Liver (tissue), 9 donors: ENCODE measurements around the gene PACRGL. TPM values are rescaled to one million over a fixed set of nuclear protein-coding genes. Genes with fewer than 3 reads are reported as not detected.

ENCODE experiments used
- DNase-seq: peaks from one replicate; pipeline ENCODE4 v3.0.0-alpha.2; 2017; ENCODE audit warnings: low spot score
- H3K27ac ChIP-seq, 2 donors: one replicate each; pipeline ENCODE4 v1.7.0; 2013; ENCODE audit warnings: inconsistent platforms in 2 of 2, low read length in 2 of 2, control low read depth in 1 of 2, low read depth in 1 of 2, mild to moderate bottlenecking in 1 of 2
- H3K27me3 ChIP-seq, 4 donors: one replicate each; pipeline versions ENCODE4 v1.6.1 to v1.7.0; 2013; ENCODE audit warnings: low read length in 3 of 4, inconsistent platforms in 1 of 4, mild to moderate bottlenecking in 1 of 4, moderate library complexity in 1 of 4; ENCODE audit not compliant: control insufficient read depth in 4 of 4, insufficient read depth in 4 of 4
- H3K36me3 ChIP-seq, 4 donors: one replicate each; pipeline versions ENCODE4 v1.6.1 to v1.7.0; 2013; ENCODE audit warnings: low read length in 3 of 4, mild to moderate bottlenecking in 3 of 4, low read depth in 1 of 4, moderate library complexity in 1 of 4; ENCODE audit not compliant: control insufficient read depth in 4 of 4, insufficient read depth in 3 of 4
- H3K4me1 ChIP-seq, 4 donors: one replicate each; pipeline versions ENCODE4 v1.6.1 to v1.7.0; 2013; ENCODE audit warnings: low read length in 3 of 4, mild to moderate bottlenecking in 3 of 4, moderate library complexity in 1 of 4; ENCODE audit not compliant: control insufficient read depth in 4 of 4, insufficient read depth in 4 of 4
- H3K4me3 ChIP-seq, 3 donors: one replicate each; pipeline versions ENCODE4 v1.6.1 to v1.7.0; 2013; ENCODE audit warnings: low read length in 3 of 3, control low read depth in 1 of 3, low read depth in 1 of 3, mild to moderate bottlenecking in 1 of 3
- H3K9ac ChIP-seq, 2 donors: one replicate each; pipeline ENCODE4 v1.7.0; 2013; ENCODE audit warnings: low read length in 2 of 2, mild to moderate bottlenecking in 2 of 2, moderate library complexity in 2 of 2, control low read depth in 1 of 2, low read depth in 1 of 2
- H3K9me3 ChIP-seq, 4 donors: one replicate each; pipeline versions ENCODE4 v1.6.1 to v1.7.0; 2013; ENCODE audit warnings: low read length in 3 of 4; ENCODE audit not compliant: control insufficient read depth in 4 of 4
- ATF3 ChIP-seq: IDR thresholded peaks from 2 replicates; pipeline ENCODE4 v1.6.1; 2016; ENCODE audit warnings: antibody characterized with exemption
- CTCF ChIP-seq: fragments of 150-350 bp; IDR thresholded peaks from 2 replicates; pipeline ENCODE4 v1.5.1; 2017; ENCODE audit warnings: improper control_type of control experiment, low read depth, low read length; ENCODE audit not compliant: missing input control
- EGR1 ChIP-seq, 2 donors: IDR thresholded peaks; 2 replicates each; pipeline ENCODE4 v1.6.1; 2016 to 2018; ENCODE audit warnings: antibody characterized with exemption in 2 of 2, low read depth in 2 of 2
- FOXA1 ChIP-seq: IDR thresholded peaks from 2 replicates; pipeline ENCODE4 v1.6.1; 2016; ENCODE audit warnings: antibody characterized with exemption
- FOXA2 ChIP-seq: IDR thresholded peaks from 2 replicates; pipeline ENCODE4 v1.6.1; 2016; ENCODE audit warnings: antibody characterized with exemption
- GABPA ChIP-seq, 2 donors: IDR thresholded peaks in 1 of 2; conservative IDR thresholded peaks in 1 of 2; 2 replicates each; pipeline ENCODE4 v1.6.1; 2016; ENCODE audit warnings: antibody characterized with exemption in 2 of 2, mild to moderate bottlenecking in 1 of 2, moderate library complexity in 1 of 2
- HNF4A ChIP-seq, 2 donors: conservative IDR thresholded peaks; 2 replicates each; pipeline ENCODE4 v1.6.1; 2016; ENCODE audit warnings: antibody characterized with exemption in 2 of 2, mild to moderate bottlenecking in 2 of 2
- HNF4G ChIP-seq: IDR thresholded peaks from 2 replicates; pipeline ENCODE4 v1.6.1; 2016; ENCODE audit warnings: antibody characterized with exemption
- JUND ChIP-seq, 2 donors: IDR thresholded peaks; 2 replicates each; pipeline ENCODE4 v1.6.1; 2016; ENCODE audit warnings: antibody characterized with exemption in 2 of 2
- MAX ChIP-seq: IDR thresholded peaks from 2 replicates; pipeline ENCODE4 v1.6.1; 2016; ENCODE audit warnings: antibody characterized with exemption
- NR2F2 ChIP-seq: IDR thresholded peaks from 2 replicates; pipeline ENCODE4 v1.6.1; 2016; ENCODE audit warnings: antibody characterized with exemption
- RAD21 ChIP-seq, 2 donors: IDR thresholded peaks; 2 replicates each; pipeline ENCODE4 v1.6.1; 2016; ENCODE audit warnings: antibody characterized with exemption in 2 of 2, mild to moderate bottlenecking in 2 of 2
- REST ChIP-seq: IDR thresholded peaks from 2 replicates; pipeline ENCODE4 v1.6.1; 2016; ENCODE audit warnings: antibody characterized with exemption, mild to moderate bottlenecking
- RXRA ChIP-seq, 2 donors: IDR thresholded peaks; 2 replicates each; pipeline ENCODE4 v1.6.1; 2017 to 2018; ENCODE audit warnings: antibody characterized with exemption in 2 of 2, mild to moderate bottlenecking in 1 of 2
- SP1 ChIP-seq: IDR thresholded peaks from 2 replicates; pipeline ENCODE4 v1.6.1; 2018; ENCODE audit warnings: antibody characterized with exemption, mild to moderate bottlenecking
- TAF1 ChIP-seq: conservative IDR thresholded peaks from 2 replicates; pipeline ENCODE4 v1.6.1; 2016; ENCODE audit warnings: antibody characterized with exemption, mild to moderate bottlenecking
- YY1 ChIP-seq: IDR thresholded peaks from 2 replicates; pipeline ENCODE4 v1.6.1; 2016; ENCODE audit warnings: antibody characterized with exemption, mild to moderate bottlenecking
- ZBTB33 ChIP-seq: IDR thresholded peaks from 2 replicates; pipeline ENCODE4 v1.6.1; 2016; ENCODE audit warnings: antibody characterized with exemption
- WGBS: extraction: QIAGEN DNeasy Blood & Tissue Kit; methylation state at CpG from one replicate; pipeline ENCODE4 v1.1.7; 2013; 5-methylcytosine and 5-hydroxymethylcytosine counted together
- polyA plus RNA-seq, 2 donors: library from polyadenylated mRNA; stranded (reverse) in 1 of 2; unstranded in 1 of 2; fragments of 200-250 nt in 1 of 2; fragments of >200 nt in 1 of 2; fragmentation: Nextera tagmentation in 1 of 2; extraction: Ambion mirVana in 1 of 2; gene quantifications; one replicate each; pipeline versions ENCODE4 v1.2.1 to v1.2.3, GENCODE V29; 2013 to 2015
- total RNA-seq, 2 donors: library from RNA; depleted of rRNA; stranded (reverse); fragments of >200 nt; gene quantifications; one replicate each; pipeline ENCODE4 v1.2.3, GENCODE V29; 2014
- donor health status: healthy.
- donor health status: healthy.
- donor health status: healthy.
- donor health status: healthy.
- donor health status: healthy.

PACRGL gene
- total and polyA plus RNA-seq, 4 donors: 2.6 to 7.2 (median 4.9) TPM

GRCh38 chr4:20678400-20678799, 21.9 kb upstream of the PACRGL start (continued):
- TF ChIP-seq ZBTB33 (no peak), HNF4A (conservative IDR thresholded peaks at IDR 0.05) (no peak), TAF1 (no peak), RXRA (IDR thresholded peaks at IDR 0.05) (no peak), MAX (no peak)

- Histone ChIP-seq H3K4me3 (no peak overlapping the region), H3K9ac (no peak overlapping the region), H3K36me3 (no peaks in the 10 kb centered on the region), H3K4me1 (peaks cover 0 to 5% (median 0%) of the 10 kb centered on the region in 4 donors), H3K9me3 (no peaks in the 10 kb centered on the region), H3K27me3 (peaks cover 0 to 3% (median 2%) of the 10 kb centered on the region in 4 donors), H3K27ac (no peak overlapping the region)
- WGBS: 46% methylated on average over 1 of the region's 1 CpG
- TF ChIP-seq ATF3 (no peak), GABPA (IDR thresholded peaks at IDR 0.05 in 1 of 2, conservative IDR thresholded peaks at IDR 0.05 in 1 of 2) (no peak), HNF4A (conservative IDR thresholded peaks at IDR 0.05) (no peak), MAX (no peak), YY1 (no peak), ZBTB33 (no peak), REST (no peak), FOXA2 (no peak), FOXA1 (no peak), EGR1 (IDR thresholded peaks at IDR 0.05; ENCODE audit: low read depth in 2 of 2) (no peak), SP1 (no peak), HNF4G (no peak), RXRA (IDR thresholded peaks at IDR 0.05) (no peak), RAD21 (IDR thresholded peaks at IDR 0.05) (no peak), TAF1 (no peak), JUND (IDR thresholded peaks at IDR 0.05) (no peak), CTCF (no peak), NR2F2 (no peak)
- DNase-seq: no peak
Measured at GRCh38 chr4:20679951-20680350, 20.3 kb upstream of the PACRGL start.
